Stimulated activated naive B cell treated with anti-CD40 and anti-IgM and Interleukin-4, amounts not matched to agents 10 μg/mL and 1 μg/mL and 100 μg/mL, for 72 hours (primary cell): ENCODE measurements around the gene TEKT3.

Experiments
- ATAC-seq, 2 donors: fragments of 150-1000 bp; cut with Tn5 transposase; replicated peaks; 2 replicates each; pipeline ENCODE4 v1.10.0; 2021; ENCODE audit warnings: moderate library complexity in 1 of 2
- DNase-seq: peaks from one replicate; pipeline ENCODE4 v3.0.0; 2021
- H3K27ac Mint-ChIP-seq: one replicate; pipeline ENCODE4 v1.8.0; 2022; ENCODE audit warnings: mild to moderate bottlenecking, mixed read lengths
- H3K27me3 Mint-ChIP-seq, 2 donors: one replicate each; pipeline ENCODE4 v1.8.0; 2022; ENCODE audit warnings: mixed read lengths in 2 of 2
- H3K36me3 Mint-ChIP-seq, 2 donors: one replicate each; pipeline ENCODE4 v1.8.0; 2022; ENCODE audit warnings: mixed read lengths in 2 of 2, mild to moderate bottlenecking in 1 of 2
- H3K4me1 Mint-ChIP-seq, 2 donors: one replicate each; pipeline ENCODE4 v1.8.0; 2022; ENCODE audit warnings: mixed read lengths in 2 of 2, mild to moderate bottlenecking in 1 of 2
- H3K4me3 Mint-ChIP-seq, 2 donors: one replicate each; pipeline ENCODE4 v1.8.0; 2022; ENCODE audit warnings: mild to moderate bottlenecking in 2 of 2, mixed read lengths in 2 of 2, moderate library complexity in 1 of 2
- H3K9me3 Mint-ChIP-seq, 2 donors: one replicate each; pipeline ENCODE4 v1.8.0; 2022; ENCODE audit warnings: mixed read lengths in 2 of 2, mild to moderate bottlenecking in 1 of 2

TEKT3 gene

DNA sequence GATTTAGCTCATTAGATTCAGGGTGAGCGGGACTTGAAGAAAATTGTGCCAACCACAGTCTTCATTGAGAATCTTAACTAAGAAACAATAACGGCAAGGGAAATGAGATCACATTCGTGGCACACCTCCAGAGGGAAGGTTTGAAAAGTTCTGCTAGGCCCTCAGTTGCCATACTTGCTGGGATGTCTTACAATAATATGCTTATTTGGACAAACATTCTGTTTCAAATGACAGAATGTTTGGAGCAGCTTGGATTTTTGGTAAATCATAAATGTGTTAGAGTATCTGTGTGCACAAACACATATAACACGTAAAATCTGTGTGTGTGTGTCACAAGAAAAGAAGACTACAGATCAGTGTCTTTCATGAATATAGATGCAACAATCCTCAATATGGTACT is 24.6 kb upstream of the TEKT3 start:
- DNase-seq (no peak), ATAC-seq (no peak)
- no peak overlapping the region for H3K4me3 Mint-ChIP-seq
- no peaks in the 10 kb centered on the region for H3K9me3 Mint-ChIP-seq
- no peaks in the 10 kb centered on the region for H3K36me3 Mint-ChIP-seq
- no peak overlapping the region for H3K27ac Mint-ChIP-seq
- H3K27me3 Mint-ChIP-seq, result no peaks in the 10 kb centered on the region
- no peaks in the 10 kb centered on the region for H3K4me1 Mint-ChIP-seq

DNA sequence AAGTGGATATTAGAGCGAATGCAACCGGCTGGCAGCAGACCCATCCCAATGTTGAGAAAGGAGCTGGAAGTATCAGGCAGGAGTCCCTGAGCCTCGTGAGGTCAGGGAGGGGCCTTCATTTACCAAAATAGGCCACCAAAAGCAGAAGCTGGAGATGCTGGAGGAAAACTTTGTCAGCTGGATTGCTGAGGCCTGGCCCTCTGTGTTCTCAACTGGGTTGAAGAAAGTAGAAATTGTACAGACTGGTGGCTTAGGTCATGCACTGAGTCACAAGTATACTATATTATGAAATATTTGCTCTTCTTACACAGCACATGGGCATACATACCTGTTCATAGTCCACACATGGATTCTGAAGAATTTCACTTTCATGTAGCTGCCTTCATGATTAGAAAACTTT is 23.2 kb upstream of the TEKT3 start:
- H3K36me3 Mint-ChIP-seq, result no peaks in the 10 kb centered on the region
- no peak overlapping the region for H3K4me3 Mint-ChIP-seq

GRCh38 chr17:15363702-15364101 is 22.3 kb upstream of the TEKT3 start:
- H3K9me3 Mint-ChIP-seq, result no peaks in the 10 kb centered on the region
- DNase-seq, result no peak
- H3K4me3 Mint-ChIP-seq, result no peak overlapping the region
- no peak for ATAC-seq
- H3K27me3 Mint-ChIP-seq, result no peaks in the 10 kb centered on the region
- no peaks in the 10 kb centered on the region for H3K36me3 Mint-ChIP-seq
- H3K27ac Mint-ChIP-seq, result no peak overlapping the region
- no peaks in the 10 kb centered on the region for H3K4me1 Mint-ChIP-seq

More for the DNA sequence above, 23.2 kb upstream of the TEKT3 start:
- ATAC-seq (no peak), DNase-seq (no peak)
- H3K4me1 Mint-ChIP-seq, result no peaks in the 10 kb centered on the region
- H3K9me3 Mint-ChIP-seq, result no peaks in the 10 kb centered on the region
- no peaks in the 10 kb centered on the region for H3K27me3 Mint-ChIP-seq
- H3K27ac Mint-ChIP-seq, result no peak overlapping the region

- H3K27ac Mint-ChIP-seq, result no peak overlapping the region
- no peak for DNase-seq
- H3K27me3 Mint-ChIP-seq, result no peaks in the 10 kb centered on the region
- H3K36me3 Mint-ChIP-seq, result no peaks in the 10 kb centered on the region
- H3K4me3 Mint-ChIP-seq, result no peak overlapping the region
- ATAC-seq, result no peak
- H3K4me1 Mint-ChIP-seq, result no peaks in the 10 kb centered on the region
- no peaks in the 10 kb centered on the region for H3K9me3 Mint-ChIP-seq
Observed at GRCh38 chr17:15361592-15361991, 20.2 kb upstream of the TEKT3 start.

DNA sequence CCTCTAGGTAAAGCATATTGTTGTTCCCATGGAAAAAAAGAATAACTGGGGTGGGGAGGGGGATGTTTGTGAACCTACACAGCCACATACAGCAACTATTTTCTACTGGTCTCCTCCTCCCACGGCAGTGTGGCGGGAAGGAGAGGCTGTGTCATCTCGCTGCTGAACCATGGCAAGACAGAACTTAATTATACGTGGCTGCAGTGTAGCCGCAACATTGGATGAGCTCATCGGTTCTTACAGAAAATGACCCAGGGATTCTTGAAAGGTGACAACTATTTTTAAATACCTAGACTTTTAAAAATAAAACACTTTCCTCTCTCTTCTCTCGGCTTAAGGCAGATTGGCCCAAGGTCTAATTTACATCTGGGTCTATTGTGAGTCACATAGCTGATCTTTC is 19.8 kb upstream of the TEKT3 start:
- H3K36me3 Mint-ChIP-seq, result no peaks in the 10 kb centered on the region
- H3K27me3 Mint-ChIP-seq, result no peaks in the 10 kb centered on the region
- no peak for DNase-seq
- no peak for ATAC-seq
- no peaks in the 10 kb centered on the region for H3K9me3 Mint-ChIP-seq
- H3K4me1 Mint-ChIP-seq, result no peaks in the 10 kb centered on the region
- H3K4me3 Mint-ChIP-seq, result no peak overlapping the region
- no peak overlapping the region for H3K27ac Mint-ChIP-seq

DNA sequence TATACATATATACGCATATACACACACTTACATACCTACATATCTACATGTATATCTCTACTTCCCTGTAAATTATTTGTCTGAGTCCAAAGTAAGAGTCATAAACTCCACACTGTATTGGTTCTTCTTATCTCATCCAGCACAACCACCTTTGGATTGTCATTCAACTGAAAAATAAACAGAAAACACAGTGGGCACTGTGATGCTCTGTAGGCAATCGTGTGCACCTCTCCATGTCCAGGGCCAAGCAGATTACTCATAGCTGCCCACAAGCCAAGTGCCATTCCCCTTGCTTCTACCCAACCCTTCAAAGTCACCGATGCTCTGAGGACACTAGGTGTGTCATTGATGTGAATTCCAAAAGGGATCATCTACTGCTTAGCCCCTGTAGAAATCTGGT is 12.9 kb upstream of the TEKT3 start:
- no peak overlapping the region for H3K27ac Mint-ChIP-seq
- H3K4me3 Mint-ChIP-seq, result no peak overlapping the region
- H3K27me3 Mint-ChIP-seq, result peaks cover 16 to 37% of the 10 kb centered on the region in 2 donors
- no peaks in the 10 kb centered on the region for H3K36me3 Mint-ChIP-seq
- DNase-seq (no peak), ATAC-seq (no peak)
- no peaks in the 10 kb centered on the region for H3K4me1 Mint-ChIP-seq
- H3K9me3 Mint-ChIP-seq, result peaks cover 4 to 5% of the 10 kb centered on the region in 2 donors

DNA sequence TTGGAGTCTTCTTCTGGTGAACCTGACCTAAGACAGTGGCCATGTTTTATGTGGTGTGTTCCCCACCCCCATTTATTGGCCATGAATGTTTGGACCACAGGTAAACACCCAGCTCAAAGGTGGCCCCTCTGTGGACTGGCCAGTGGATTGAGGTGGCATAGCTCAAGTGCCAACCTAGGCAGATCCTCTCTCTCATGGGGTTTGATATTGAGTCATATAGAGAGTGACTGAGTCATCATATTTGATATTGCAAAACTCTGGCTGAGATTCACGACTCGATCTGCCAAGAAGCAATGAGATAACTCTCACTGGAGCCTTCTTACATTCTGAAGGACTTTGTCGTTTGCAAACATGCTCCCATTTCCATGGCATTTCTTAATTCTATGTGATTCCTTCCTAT is 10.5 kb upstream of the TEKT3 start:
- peaks cover 4 to 5% of the 10 kb centered on the region in 2 donors for H3K9me3 Mint-ChIP-seq
- H3K4me3 Mint-ChIP-seq, result no peak overlapping the region
- no peaks in the 10 kb centered on the region for H3K4me1 Mint-ChIP-seq
- ATAC-seq (no peak), DNase-seq (no peak)
- H3K27ac Mint-ChIP-seq, result no peak overlapping the region
- H3K27me3 Mint-ChIP-seq, result peaks cover 18 to 38% of the 10 kb centered on the region in 2 donors
- no peaks in the 10 kb centered on the region for H3K36me3 Mint-ChIP-seq

GRCh38 chr17:15351478-15351840 is 10.1 kb upstream of the TEKT3 start:
- Mint-ChIP-seq H3K9me3 (peaks cover 4 to 5% of the 10 kb centered on the region in 2 donors), H3K27me3 (peaks cover 22 to 43% of the 10 kb centered on the region in 2 donors), H3K4me1 (no peaks in the 10 kb centered on the region), H3K27ac (no peak overlapping the region), H3K4me3 (no peak overlapping the region), H3K36me3 (no peaks in the 10 kb centered on the region)
- ATAC-seq (no peak), DNase-seq (no peak)

- peaks cover 22 to 46% of the 10 kb centered on the region in 2 donors for H3K27me3 Mint-ChIP-seq
- DNase-seq, result no peak
- H3K36me3 Mint-ChIP-seq, result no peaks in the 10 kb centered on the region
- H3K27ac Mint-ChIP-seq, result no peak overlapping the region
- no peak overlapping the region for H3K4me3 Mint-ChIP-seq
- H3K9me3 Mint-ChIP-seq, result peaks cover 4 to 5% of the 10 kb centered on the region in 2 donors
- no peak for ATAC-seq
- no peaks in the 10 kb centered on the region for H3K4me1 Mint-ChIP-seq
Observed at GRCh38 chr17:15350777-15351477, 9.5 kb upstream of the TEKT3 start.

- ATAC-seq (no peak), DNase-seq (no peak)
- Mint-ChIP-seq H3K9me3 (peaks cover 4 to 8% of the 10 kb centered on the region in 2 donors), H3K4me1 (no peaks in the 10 kb centered on the region), H3K36me3 (peaks cover 0 to 3% of the 10 kb centered on the region in 2 donors), H3K27me3 (peaks cover 28 to 47% of the 10 kb centered on the region in 2 donors), H3K27ac (no peak overlapping the region), H3K4me3 (no peak overlapping the region)
Observed at GRCh38 chr17:15349119-15349518, 7.7 kb upstream of the TEKT3 start.

DNA sequence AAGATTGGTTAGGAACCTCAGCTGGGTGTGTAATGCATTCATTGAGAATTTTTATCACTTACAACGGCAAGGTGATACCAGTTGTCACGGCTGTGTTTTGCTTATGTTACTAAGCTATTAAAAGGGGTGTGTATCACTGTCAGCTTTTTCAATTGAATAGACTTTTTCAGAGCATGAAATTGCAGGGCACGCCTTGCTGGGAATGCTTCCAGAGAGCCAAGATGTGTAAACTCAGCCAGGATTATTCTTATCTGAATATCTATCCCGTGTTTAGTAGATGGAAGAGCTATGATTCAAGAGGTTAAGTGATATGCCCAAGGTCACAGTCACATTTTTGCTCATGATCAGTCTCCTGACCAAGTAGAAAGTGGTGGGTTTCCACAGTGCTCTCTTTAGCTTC is 6.6 kb upstream of the TEKT3 start:
- H3K4me1 Mint-ChIP-seq, result no peaks in the 10 kb centered on the region
- no peak overlapping the region for H3K4me3 Mint-ChIP-seq
- DNase-seq (no peak), ATAC-seq (no peak)
- peaks cover 4 to 8% of the 10 kb centered on the region in 2 donors for H3K9me3 Mint-ChIP-seq
- peaks cover 0 to 3% of the 10 kb centered on the region in 2 donors for H3K36me3 Mint-ChIP-seq
- no peak overlapping the region for H3K27ac Mint-ChIP-seq
- H3K27me3 Mint-ChIP-seq, result peaks cover 33 to 58% of the 10 kb centered on the region in 2 donors

DNA sequence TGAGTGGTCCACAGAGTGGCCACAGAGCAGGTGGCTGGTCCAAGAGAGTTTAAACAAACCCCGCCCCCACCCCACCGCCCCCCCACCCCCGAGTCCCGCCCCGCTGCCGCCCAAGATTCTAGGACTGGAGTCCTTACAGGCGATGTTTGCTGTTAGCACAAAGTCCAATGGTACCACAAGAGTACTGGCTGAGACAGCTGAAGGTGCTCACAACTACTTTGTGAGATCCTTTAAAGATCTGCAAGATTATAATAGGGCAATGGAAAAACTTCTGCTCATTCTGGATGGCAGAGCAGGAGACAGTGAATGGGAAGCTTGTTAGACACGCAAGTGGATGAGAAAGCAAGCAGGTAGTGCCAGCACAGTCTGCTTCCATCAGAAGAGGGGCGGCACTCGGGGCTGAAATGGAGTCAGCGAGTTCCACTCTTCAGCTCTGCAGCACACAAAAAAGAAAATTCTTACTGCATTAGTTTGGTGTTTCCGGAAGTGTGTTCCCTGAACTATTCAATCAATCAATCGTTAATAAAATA is 4.7 kb upstream of the TEKT3 start:
- H3K4me3 Mint-ChIP-seq, result no peak overlapping the region
- peaks cover 0 to 6% of the 10 kb centered on the region in 2 donors for H3K9me3 Mint-ChIP-seq
- DNase-seq, result no peak
- H3K27me3 Mint-ChIP-seq, result peaks cover 32 to 59% of the 10 kb centered on the region in 2 donors
- peaks cover 0 to 3% of the 10 kb centered on the region in 2 donors for H3K36me3 Mint-ChIP-seq
- H3K27ac Mint-ChIP-seq, result no peak overlapping the region
- peaks cover 1 to 10% of the 10 kb centered on the region in 2 donors for H3K4me1 Mint-ChIP-seq
- no peak for ATAC-seq

GRCh38 chr17:15343749-15344148 is 2.4 kb upstream of the TEKT3 start:
- no peak for DNase-seq
- Mint-ChIP-seq H3K9me3 (peaks cover 0 to 9% of the 10 kb centered on the region in 2 donors), H3K27ac (no peak overlapping the region), H3K4me1 (peaks cover 5 to 14% of the 10 kb centered on the region in 2 donors), H3K36me3 (peaks cover 0 to 3% of the 10 kb centered on the region in 2 donors), H3K27me3 (peaks cover 36 to 62% of the 10 kb centered on the region in 2 donors), H3K4me3 (no peak overlapping the region)
- ATAC-seq, result no peak

DNA sequence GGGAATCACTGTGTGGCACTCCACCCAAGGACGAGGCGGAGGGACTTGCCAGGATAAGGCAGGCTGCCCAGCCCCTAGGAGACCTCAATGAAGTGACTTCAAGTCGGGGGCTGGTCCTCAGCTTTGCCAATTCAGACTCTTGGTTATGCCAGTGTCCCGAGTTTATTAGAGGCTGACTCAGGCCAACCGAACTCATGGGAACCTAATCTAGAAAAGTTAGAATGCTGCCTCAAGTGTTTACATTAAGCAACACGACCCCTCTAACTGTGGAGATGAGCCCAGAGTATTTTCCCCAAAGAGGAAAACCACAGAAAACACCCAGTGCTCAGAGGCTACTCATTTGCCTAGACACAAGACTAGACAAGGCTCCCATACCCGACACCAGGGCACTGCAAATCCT is 1.1 kb upstream of the TEKT3 start:
- Mint-ChIP-seq H3K27ac (no peak overlapping the region), H3K4me1 (peaks cover 5 to 14% of the 10 kb centered on the region in 2 donors), H3K27me3 (peaks cover 36 to 65% of the 10 kb centered on the region in 2 donors), H3K4me3 (no peak overlapping the region), H3K9me3 (peaks cover 4 to 12% of the 10 kb centered on the region in 2 donors), H3K36me3 (peaks cover 0 to 3% of the 10 kb centered on the region in 2 donors)
- ATAC-seq (no peak), DNase-seq (no peak)

- Mint-ChIP-seq H3K36me3 (peaks cover 0 to 3% of the 10 kb centered on the region in 2 donors), H3K4me3 (no peak overlapping the region), H3K4me1 (peaks cover 5 to 14% of the 10 kb centered on the region in 2 donors), H3K27ac (no peak overlapping the region), H3K27me3 (peaks cover 35 to 69% of the 10 kb centered on the region in 2 donors), H3K9me3 (peaks cover 4 to 13% of the 10 kb centered on the region in 2 donors)
- ATAC-seq (no peak), DNase-seq (no peak)
Observed at GRCh38 chr17:15341966-15342365, 569 bp upstream of the TEKT3 start.
